ENCODE data around the gene SVEP1. TPM values are rescaled to one million over a fixed set of nuclear protein-coding genes. Genes with fewer than 3 reads are reported as not detected.

The SVEP1 gene
- total and polyA plus RNA-seq, 7 donors = 0.78 to 16.3 (median 5.5) TPM

- ATAC-seq (no peak), DNase-seq (no peak)
- WGBS, 3 donors = 84 to 92% (median 89%) methylated on average over 1 of the region's 1 CpG
- no peak for TF ChIP-seq CTCF (IDR thresholded peaks at IDR 0.05)
- intact Hi-C loops (cut with DNase I) = no loop called here
- H3K4me1 ChIP-seq = no peaks in the 10 kb centered on the region
- H3K9me3 ChIP-seq = no peaks in the 10 kb centered on the region
- H3K27ac ChIP-seq = no peak overlapping the region
- H3K36me3 ChIP-seq (ENCODE audit: insufficient read depth in 1 of 2, low read depth in 1 of 2) = no peaks in the 10 kb centered on the region
- H3K27me3 ChIP-seq (ENCODE audit: insufficient read depth in 3 of 3, low read length in 2 of 3) = no peaks in the 10 kb centered on the region
- no peak overlapping the region for H3K4me3 ChIP-seq
Measured at GRCh38 chr9:110336363-110336762, 243.2 kb downstream of the SVEP1 start.

- DNase-seq = no peak
- H3K27ac ChIP-seq = no peak overlapping the region
- no peaks in the 10 kb centered on the region for H3K36me3 ChIP-seq (ENCODE audit: insufficient read depth in 1 of 2, low read depth in 1 of 2)
- no peak for TF ChIP-seq CTCF (IDR thresholded peaks at IDR 0.05)
- no peak for ATAC-seq
- no peaks in the 10 kb centered on the region for H3K4me1 ChIP-seq
- intact Hi-C loops (cut with DNase I) = no loop called here
- no peaks in the 10 kb centered on the region for H3K27me3 ChIP-seq (ENCODE audit: insufficient read depth in 3 of 3, low read length in 2 of 3)
- H3K4me3 ChIP-seq = no peak overlapping the region
- H3K9me3 ChIP-seq = no peaks in the 10 kb centered on the region
Measured at GRCh38 chr9:110334871-110335270, 244.7 kb downstream of the SVEP1 start.

GRCh38 chr9:110334183-110334582, 245.4 kb downstream of the SVEP1 start:
- intact Hi-C loops (cut with DNase I) = no loop called here
- no peak for DNase-seq
- ATAC-seq = no peak
- Histone ChIP-seq H3K4me1 (no peaks in the 10 kb centered on the region), H3K36me3 (ENCODE audit: insufficient read depth in 1 of 2, low read depth in 1 of 2) (no peaks in the 10 kb centered on the region), H3K27me3 (ENCODE audit: insufficient read depth in 3 of 3, low read length in 2 of 3) (no peaks in the 10 kb centered on the region), H3K4me3 (no peak overlapping the region), H3K27ac (no peak overlapping the region), H3K9me3 (no peaks in the 10 kb centered on the region)
- no peak for TF ChIP-seq CTCF (IDR thresholded peaks at IDR 0.05)
- 68 to 83% (median 71%) methylated on average over 4 of the region's 4 CpGs for WGBS, 3 donors

DNA sequence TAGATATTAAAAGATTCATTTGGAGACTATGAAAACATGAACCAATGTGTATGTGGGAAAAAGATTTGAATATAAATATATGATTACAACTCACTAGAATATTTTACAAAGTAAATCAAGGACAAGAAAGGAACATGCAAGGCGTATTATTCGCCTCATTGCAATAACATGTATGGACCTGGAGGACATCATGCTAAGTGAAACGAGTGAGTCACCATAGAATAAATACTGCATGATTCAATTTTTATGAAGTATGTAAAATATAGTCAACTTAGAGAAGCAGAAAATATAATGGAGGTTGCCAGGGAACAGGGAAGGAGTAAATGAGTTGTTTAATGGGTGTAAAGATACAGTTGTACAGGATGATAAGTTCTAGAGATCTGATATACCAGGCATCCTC, 246.8 kb downstream of the SVEP1 start:
- Histone ChIP-seq H3K4me1 (no peaks in the 10 kb centered on the region), H3K4me3 (no peak overlapping the region), H3K36me3 (ENCODE audit: insufficient read depth in 1 of 2, low read depth in 1 of 2) (no peaks in the 10 kb centered on the region), H3K27ac (no peak overlapping the region), H3K9me3 (no peaks in the 10 kb centered on the region), H3K27me3 (ENCODE audit: insufficient read depth in 3 of 3, low read length in 2 of 3) (no peaks in the 10 kb centered on the region)
- WGBS, 3 donors = 84 to 91% (median 90%) methylated on average over 3 of the region's 3 CpGs
- no peak for DNase-seq
- TF ChIP-seq CTCF (IDR thresholded peaks at IDR 0.05) = no peak
- intact Hi-C loops (cut with DNase I) = no loop called here
- no peak for ATAC-seq

- no peak overlapping the region for H3K27ac ChIP-seq
- WGBS, 3 donors = 92 to 97% (median 95%) methylated on average over 1 of the region's 1 CpG
- no peaks in the 10 kb centered on the region for H3K36me3 ChIP-seq (ENCODE audit: insufficient read depth in 1 of 2, low read depth in 1 of 2)
- DNase-seq = no peak
- ATAC-seq = no peak
- H3K4me1 ChIP-seq = no peaks in the 10 kb centered on the region
- TF ChIP-seq CTCF (IDR thresholded peaks at IDR 0.05) = no peak
- H3K9me3 ChIP-seq = no peaks in the 10 kb centered on the region
- intact Hi-C loops (cut with DNase I) = no loop called here
- H3K4me3 ChIP-seq = no peak overlapping the region
- H3K27me3 ChIP-seq (ENCODE audit: insufficient read depth in 3 of 3, low read length in 2 of 3) = no peaks in the 10 kb centered on the region
Measured at GRCh38 chr9:110330484-110331105, 248.9 kb downstream of the SVEP1 start.
